Upper lobe of left lung (tissue), 4 donors: ENCODE results near the gene ANKRD11.

Experiments
- EP300 ChIP-seq, 4 donors: sonication (generic); formaldehyde crosslinking; IDR thresholded peaks; one replicate each; pipeline ENCODE4 v1.5.1; 2017; ENCODE audit warnings: antibody characterized with exemption in 4 of 4, control low read depth in 2 of 4
- POLR2A ChIP-seq, 4 donors: fragments of 450-650 bp; IDR thresholded peaks; one replicate each; pipeline ENCODE4 v1.5.1; 2016 to 2017; ENCODE audit warnings: antibody characterized with exemption in 4 of 4, mild to moderate bottlenecking in 2 of 4
- TF ChIP-seq, protein P1 (sequence below), 6 experiments: fragments of 450-650 bp in 4 of 6; fragments of 200-600 bp in 2 of 6; sonication (generic) in 2 of 6; IDR thresholded peaks; one replicate each; pipeline ENCODE4 v1.5.1; 2016 to 2019; ENCODE audit warnings: antibody characterized with exemption in 6 of 6

DNA sequence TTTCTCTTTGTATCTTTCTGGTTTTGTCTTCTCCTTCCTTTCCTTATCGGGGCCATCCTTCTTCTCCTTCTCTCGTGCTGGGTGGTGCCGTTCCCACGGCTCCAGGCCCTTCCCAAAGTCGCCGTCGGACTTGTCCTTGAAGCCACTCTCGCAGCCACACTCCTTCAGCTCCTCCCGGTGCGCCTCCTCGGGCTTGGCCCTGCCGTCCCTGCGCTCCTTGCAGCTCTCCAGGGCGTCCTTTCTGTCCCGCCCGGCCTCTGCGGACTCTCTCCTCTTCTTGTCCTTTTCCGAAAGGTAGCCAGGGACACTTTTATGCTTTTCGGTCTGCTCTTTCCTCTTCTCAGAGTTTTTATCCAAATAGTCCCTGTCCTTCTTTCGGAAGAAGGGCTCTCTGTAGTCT lies 206.9 kb downstream of the ANKRD11 start:
- TF ChIP-seq, protein P1, sequence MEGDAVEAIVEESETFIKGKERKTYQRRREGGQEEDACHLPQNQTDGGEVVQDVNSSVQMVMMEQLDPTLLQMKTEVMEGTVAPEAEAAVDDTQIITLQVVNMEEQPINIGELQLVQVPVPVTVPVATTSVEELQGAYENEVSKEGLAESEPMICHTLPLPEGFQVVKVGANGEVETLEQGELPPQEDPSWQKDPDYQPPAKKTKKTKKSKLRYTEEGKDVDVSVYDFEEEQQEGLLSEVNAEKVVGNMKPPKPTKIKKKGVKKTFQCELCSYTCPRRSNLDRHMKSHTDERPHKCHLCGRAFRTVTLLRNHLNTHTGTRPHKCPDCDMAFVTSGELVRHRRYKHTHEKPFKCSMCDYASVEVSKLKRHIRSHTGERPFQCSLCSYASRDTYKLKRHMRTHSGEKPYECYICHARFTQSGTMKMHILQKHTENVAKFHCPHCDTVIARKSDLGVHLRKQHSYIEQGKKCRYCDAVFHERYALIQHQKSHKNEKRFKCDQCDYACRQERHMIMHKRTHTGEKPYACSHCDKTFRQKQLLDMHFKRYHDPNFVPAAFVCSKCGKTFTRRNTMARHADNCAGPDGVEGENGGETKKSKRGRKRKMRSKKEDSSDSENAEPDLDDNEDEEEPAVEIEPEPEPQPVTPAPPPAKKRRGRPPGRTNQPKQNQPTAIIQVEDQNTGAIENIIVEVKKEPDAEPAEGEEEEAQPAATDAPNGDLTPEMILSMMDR (IDR thresholded peaks at IDR 0.05): no peak
- TF ChIP-seq POLR2A (IDR thresholded peaks at IDR 0.05) (no peak), EP300 (IDR thresholded peaks at IDR 0.05) (no peak)
